Testis (tissue), 2 donors: ENCODE measurements around the gene PIK3CD.

ENCODE experiments used
- CTCF ChIP-seq, 3 experiments: fragments of 450-650 bp in 2 of 3; fragments of 200-600 bp in 1 of 3; sonication (generic) in 1 of 3; IDR thresholded peaks; one replicate each; pipeline ENCODE4 v1.5.1; 2016 to 2019; ENCODE audit warnings: antibody characterized with exemption in 3 of 3, mild to moderate bottlenecking in 2 of 3, moderate library complexity in 1 of 3
- POLR2A ChIP-seq: fragments of 450-650 bp; IDR thresholded peaks from one replicate; pipeline ENCODE4 v1.6.1; 2017; ENCODE audit warnings: antibody characterized with exemption, mild to moderate bottlenecking, moderate library complexity

DNA sequence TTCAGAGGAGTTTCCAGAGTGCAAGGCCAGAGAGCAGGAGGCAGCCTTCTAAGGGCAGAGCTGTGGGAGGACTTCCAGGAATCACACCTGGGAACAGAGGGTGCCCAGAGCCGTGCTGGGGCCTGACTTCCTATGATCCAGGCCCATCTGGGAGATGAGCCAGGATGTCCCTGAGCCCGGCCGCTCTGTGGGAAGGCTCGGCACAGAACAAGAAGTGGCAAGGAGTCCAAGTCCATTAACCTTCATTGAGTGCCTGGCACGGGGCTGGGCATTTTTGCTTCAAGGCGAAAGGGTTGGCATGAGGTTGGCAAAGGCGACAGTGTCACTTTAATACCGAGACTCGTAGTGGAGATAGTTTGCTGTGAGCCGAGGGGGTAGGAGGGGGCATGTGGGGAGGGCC is 44.6 kb upstream of the PIK3CD start:
- TF ChIP-seq CTCF (IDR thresholded peaks at IDR 0.05): no peak
- no peak for TF ChIP-seq POLR2A
